ENCODE results near the gene SCPEP1.
"Not testable (repeated sequence)": the region's sequence is repeated elsewhere in the genome, so short reads cannot be mapped to it uniquely, and the experiment has no call there.

SCPEP1 gene, protein sequence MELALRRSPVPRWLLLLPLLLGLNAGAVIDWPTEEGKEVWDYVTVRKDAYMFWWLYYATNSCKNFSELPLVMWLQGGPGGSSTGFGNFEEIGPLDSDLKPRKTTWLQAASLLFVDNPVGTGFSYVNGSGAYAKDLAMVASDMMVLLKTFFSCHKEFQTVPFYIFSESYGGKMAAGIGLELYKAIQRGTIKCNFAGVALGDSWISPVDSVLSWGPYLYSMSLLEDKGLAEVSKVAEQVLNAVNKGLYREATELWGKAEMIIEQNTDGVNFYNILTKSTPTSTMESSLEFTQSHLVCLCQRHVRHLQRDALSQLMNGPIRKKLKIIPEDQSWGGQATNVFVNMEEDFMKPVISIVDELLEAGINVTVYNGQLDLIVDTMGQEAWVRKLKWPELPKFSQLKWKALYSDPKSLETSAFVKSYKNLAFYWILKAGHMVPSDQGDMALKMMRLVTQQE

DNA sequence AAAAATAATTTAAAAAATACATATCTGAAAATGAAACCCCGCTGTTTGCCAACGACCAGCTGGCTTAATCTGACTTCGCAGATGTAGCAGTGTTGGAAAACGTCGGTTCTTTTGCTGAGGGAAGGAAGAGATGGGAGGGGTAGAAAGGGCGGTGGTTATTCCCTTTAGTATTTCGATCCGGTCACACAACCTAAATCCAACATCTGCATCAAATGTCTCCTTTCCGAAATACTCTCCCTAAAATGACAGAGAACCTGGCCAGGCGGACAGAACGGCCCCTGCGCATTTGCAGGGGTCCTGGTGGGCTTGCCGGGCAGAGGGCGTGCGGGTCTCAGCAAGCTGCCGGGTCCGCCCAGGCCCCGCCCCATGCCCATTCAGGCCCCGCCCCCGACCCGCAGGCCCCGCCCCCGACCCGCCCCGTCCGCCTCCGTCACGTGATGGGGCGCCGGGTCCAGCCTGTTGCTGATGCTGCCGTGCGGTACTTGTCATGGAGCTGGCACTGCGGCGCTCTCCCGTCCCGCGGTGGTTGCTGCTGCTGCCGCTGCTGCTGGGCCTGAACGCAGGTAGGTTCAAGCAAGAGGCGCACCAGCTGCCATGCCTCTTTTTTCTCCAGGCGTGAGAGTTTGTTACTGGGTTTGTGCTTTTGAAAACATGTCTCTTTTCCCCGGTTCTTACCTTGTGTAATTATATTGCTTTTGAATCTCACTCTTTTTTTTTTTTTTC is at the start of gene SCPEP1:
TSS of gene SCPEP1 (plus strand) at position 459 of the 723 bp plus-strand sequence. CDS start at position 488, 29 bp downstream.
- peak; percentile 84 for DNase-seq

DNA sequence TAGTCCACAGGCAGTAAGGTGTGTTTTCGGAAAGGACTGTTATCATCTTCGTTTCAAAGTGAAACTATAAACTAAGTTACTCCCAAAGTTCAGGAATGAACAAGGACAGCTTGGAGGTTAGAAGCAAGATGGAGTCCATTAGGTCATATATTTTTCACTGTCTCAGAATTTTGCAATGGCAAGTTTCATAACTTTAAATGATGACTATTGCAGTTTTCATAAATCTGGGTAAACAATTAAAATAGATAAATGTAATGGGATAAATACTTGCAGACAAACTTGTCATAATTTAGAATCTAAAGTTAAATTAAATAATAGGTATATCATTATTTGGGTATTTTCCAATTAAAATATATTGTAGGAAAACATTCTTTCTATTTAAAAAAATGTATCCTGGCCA is 49.3 kb upstream of the SCPEP1 start:
- no peak for DNase-seq

DNA sequence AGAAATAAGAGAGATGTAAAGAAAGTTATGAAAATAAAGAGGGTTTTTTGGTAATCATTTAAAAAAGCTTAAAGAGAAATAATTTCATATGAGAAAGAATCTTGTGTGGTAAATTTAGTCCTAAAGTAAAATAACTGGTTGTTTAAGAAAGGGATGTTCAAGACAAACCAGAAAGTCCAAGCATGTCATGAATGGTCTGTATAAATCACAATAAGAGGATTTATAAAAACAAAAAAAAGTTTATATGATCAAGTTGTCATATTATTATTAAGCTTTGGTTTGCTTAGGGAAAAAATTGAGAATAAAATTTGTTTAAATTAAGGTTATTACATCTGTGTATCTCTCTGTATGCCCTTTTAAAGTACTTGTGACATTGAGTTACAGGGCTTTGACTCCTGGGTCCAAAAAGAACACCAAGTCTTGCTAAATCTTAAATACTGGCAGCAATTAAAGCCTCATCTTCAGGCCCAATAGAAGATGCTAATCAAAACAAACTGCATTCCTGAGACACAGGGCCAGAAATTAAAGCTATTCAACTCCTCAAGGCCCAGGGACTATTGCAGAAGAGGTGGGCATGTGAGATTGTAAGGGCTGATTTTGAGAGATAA is 48.5 kb upstream of the SCPEP1 start:
- no peak for DNase-seq

GRCh38 chr17:56930739-56931337 is 47.1 kb upstream of the SCPEP1 start:
- DNase-seq = no peak

GRCh38 chr17:56933151-56933745 is 44.7 kb upstream of the SCPEP1 start:
- no peak for DNase-seq

- DNase-seq = no peak
These were observed 44.1 kb upstream of the SCPEP1 start for GRCh38 chr17:56933868-56934267.

DNA sequence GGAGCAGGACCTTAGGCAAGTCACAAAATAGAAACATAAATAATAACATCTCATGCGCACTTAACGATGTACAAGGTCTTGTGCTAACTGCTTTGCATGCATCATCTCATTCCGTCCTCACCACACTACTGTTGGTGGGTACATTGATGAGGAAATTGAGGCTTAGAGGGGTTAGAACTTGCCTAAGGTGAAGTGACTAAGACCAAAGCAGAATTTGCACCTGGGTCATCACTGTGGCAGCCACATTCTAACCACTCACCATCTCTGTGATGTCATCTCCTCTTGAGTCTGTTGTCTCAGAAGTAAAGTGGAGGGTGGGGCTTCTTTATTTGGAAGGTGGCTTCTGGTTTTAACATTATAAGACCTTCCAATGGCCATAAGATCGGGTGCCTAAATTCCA is 43.7 kb upstream of the SCPEP1 start:
- DNase-seq = no peak

GRCh38 chr17:56935461-56935860 is 42.5 kb upstream of the SCPEP1 start:
- no peak for DNase-seq

DNA sequence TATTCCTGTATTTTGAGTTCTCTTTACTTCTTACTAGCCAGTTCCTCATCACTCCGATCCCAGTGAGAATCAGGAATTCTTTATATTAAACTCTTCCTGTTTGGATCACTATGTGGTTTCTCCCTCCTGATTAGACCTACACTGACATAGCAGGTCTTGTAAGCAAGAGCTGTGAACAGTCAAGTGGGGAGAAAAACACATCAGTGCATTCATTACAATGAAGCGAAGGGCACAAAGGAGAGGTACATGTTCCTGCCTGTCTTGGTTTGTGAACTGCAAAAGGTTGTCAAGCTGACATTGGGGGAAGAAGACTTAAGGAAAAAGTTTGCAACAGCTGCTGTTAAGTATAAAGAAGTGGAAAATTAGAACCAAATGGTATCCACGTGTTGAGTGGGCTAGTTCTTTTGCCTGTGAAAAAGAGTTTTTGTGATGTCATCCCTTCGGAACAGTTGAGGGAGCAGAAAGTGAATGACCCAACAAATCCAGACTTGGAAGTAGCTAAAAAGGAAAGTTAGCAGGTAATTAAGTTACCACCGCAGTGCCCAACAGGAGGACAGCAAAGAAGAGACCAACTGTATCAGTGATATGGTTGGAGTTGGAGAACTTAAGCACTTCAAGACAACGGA is 41.1 kb upstream of the SCPEP1 start:
- no peak for DNase-seq

DNA sequence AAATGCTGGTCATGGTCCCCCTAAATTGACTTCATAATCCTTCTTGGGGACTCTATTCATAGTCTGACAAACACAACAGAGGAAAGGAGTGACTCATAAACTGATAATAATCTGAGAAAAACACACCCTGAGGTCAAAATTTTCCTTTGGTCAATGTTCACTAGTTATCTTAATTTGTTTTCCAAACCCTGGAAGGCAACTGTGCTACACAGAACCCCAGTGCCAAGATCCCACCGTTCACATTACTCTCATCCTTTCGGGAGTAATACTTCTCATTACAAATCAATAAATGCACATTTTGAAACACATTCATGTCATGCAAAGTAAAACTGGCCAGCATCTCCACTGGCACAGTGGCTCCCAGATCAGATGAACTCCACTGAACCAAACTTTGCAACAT is 40.2 kb upstream of the SCPEP1 start:
- DNase-seq = no peak

DNA sequence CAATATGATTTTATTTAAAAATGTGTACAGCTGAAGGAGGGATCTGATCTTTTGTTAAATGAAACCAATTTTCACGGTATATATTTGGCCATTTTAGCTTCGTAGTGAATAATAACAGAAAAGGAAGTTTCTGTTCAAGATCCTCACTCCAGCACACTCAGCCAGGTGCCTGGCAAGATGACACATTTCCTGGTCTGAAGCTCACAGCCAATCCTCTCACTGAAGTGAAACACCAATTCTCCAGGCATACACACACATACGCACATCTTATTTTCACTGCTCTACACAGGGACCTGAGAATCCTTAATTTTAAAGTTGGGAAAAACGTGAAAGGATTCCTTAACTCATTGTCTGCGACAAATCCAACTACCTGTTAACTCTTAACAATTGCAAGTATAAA is 39.7 kb upstream of the SCPEP1 start:
- DNase-seq = not testable (repeated sequence)

GRCh38 chr17:56939869-56940484 is 38.0 kb upstream of the SCPEP1 start:
- peak; percentile 75 for DNase-seq

GRCh38 chr17:56943505-56944125 is 34.3 kb upstream of the SCPEP1 start:
- no peak for DNase-seq

DNA sequence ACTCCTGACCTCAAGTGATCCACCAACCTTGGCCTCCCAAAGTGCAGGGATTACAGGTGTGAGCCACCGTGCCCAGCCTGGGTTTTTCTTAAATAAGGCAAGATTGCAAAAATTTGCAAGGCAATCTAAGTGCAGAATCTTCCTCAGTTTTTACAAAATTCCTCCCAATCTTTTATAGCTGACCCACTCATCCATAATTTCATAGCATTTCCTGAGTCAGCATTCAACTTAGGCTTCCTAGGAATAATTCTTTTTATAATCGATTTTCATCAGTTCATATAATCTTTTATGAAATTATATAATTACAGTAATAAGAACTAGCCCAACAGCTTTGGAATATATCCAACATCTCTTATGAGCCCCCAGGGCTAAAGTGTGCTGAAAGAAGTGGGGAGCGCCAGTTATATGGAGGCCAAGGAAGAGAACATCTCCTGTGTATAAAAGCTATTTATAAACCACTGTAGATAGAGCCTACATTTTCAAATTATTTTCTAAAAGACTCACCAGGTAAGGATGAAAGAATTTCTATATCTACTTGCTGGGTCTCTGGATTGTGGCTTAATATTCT is 31.9 kb upstream of the SCPEP1 start:
- no peak for DNase-seq

GRCh38 chr17:56947741-56948140 is 30.2 kb upstream of the SCPEP1 start:
- no peak for DNase-seq

DNA sequence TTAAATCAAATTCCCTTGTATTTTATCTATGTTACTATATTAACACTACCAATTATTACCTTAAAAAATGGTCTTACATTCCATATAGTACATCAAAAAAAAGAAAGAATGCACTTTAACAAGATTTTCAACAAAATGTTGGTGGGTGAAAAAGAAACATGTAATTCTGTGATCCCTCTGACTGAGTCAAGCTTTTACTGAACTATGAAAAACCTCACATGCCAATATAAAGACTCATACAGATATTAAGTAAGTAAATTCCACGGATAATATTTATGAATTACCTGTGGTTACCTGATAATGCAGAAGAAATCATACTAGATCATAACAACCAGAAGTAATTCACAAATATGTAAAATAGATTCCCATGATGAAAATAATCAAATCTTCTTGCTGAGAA is 29.4 kb upstream of the SCPEP1 start:
- no peak for DNase-seq

GRCh38 chr17:56949595-56949994 is 28.3 kb upstream of the SCPEP1 start:
- DNase-seq = no peak

- DNase-seq = no peak
These were observed 20.9 kb upstream of the SCPEP1 start for GRCh38 chr17:56956992-56957391.

GRCh38 chr17:56960596-56961538 is 17.1 kb upstream of the SCPEP1 start, which contains the start of gene COIL:
TSS of gene COIL (minus strand) at chr17:56961050. CDS start at chr17:56961019, 31 bp downstream.
- peak; percentile 91 for DNase-seq

GRCh38 chr17:56965241-56965640 is 12.7 kb upstream of the SCPEP1 start:
- not testable (repeated sequence) for DNase-seq

Measured in NCI-H510A treated with DMSO at 0.1 percent for 48 hours (cell line).